Airway epithelial cell (primary cell): Measurements from ENCODE around the gene GYS1. TPM values are rescaled to one million over a fixed set of nuclear protein-coding genes. Genes with fewer than 3 reads are reported as not detected.

Source experiments
- total RNA-seq: library from RNA; depleted of rRNA; stranded (reverse); fragments of >200 nt; gene quantifications from 2 replicates; pipeline ENCODE4 v1.2.3, GENCODE V29; 2015

Gene GYS1
- 63.5 and 69.1 TPM in 2 replicates for total RNA-seq

GRCh38 chr19:48993175-48994034 lies at the start of gene GYS1, which contains the start of gene RUVBL2:
GYS1 (minus strand) TSS chr19:48993309; CDS start chr19:48993112, 197 bp downstream.
RUVBL2 (plus strand) TSS chr19:48993887; CDS start chr19:48993912, 25 bp downstream.

GRCh38 chr19:49036815-49037214 lies 43.7 kb upstream of the GYS1 start, which contains the start of gene CGB1:
CGB1 (minus strand) TSS chr19:49036895; CDS start chr19:49036711, 184 bp downstream.

DNA sequence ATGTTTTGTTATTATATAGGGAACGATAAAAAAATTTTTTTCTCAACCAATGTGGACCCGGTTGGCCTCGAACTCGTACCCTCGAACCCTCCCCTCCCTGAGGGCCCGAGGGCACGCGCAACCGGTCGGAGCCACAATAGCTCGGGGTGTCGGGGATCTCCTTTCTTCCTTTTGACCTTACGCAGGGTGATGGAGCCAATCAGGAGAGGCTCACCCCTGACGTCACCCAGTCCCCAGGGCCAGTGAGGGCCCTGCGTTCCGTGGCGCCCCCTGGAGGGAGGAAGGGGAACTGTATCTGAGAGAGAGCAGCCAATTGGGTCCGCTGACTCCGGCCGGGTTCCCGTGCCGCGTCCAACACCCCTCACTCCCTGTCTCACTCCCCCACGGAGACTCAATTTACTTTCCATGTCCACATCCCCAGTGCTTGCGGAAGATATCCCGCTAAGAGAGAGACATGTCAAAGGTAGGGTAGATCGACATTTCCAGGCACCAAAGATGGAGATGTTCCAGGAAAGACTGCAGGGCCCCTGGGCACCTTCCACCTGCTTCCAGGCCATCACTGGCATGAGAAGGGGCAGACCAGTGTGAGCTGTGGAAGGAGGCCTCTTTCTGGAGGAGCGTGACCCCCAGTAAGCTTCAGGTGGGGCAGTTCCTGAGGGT lies 38.7 kb upstream of the GYS1 start, which contains the start of gene CGB2:
CGB2 (plus strand) TSS at position 249 of the 660 bp plus-strand sequence; CDS start at position 455, 206 bp downstream.

GRCh38 chr19:49024233-49024632 lies 31.1 kb upstream of the GYS1 start, which contains the start of gene CGB3:
CGB3 (minus strand) TSS chr19:49024333; CDS start chr19:49023971, 362 bp downstream.

DNA sequence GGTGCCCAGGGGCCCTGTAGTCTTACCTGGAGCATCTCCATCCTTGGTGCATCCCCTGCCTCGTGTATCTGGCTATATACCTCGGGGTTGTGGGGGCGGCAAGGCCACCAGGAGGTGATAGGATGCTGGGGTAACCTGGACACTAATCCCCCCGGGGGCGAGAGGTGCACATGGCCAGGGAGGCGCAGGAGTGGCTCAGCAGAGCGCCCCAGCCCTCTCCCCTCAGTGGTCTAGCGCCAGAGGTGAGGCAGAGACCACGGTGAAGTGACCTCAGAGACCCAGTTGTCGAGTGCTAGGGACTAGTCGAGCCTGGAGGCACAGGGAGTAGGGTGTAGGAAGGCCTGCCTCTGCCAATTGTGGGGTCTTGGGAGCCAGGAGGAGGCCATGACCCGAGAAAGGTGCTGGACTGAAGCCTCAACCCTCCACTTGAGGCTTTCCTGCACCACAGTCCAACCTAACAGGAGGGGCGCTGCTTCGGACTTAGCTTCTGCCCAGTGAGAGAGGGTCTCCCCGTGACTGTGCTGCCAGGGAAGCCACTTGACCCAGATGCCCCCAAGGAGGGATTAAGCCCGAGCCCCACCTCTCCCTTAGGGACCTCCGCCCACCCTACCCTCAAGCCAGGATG lies 24.0 kb upstream of the GYS1 start, which contains the start of gene LHB:
LHB (minus strand) TSS at position 51 of the 625 bp plus-strand sequence; CDS start at position 41, 10 bp downstream.

DNA sequence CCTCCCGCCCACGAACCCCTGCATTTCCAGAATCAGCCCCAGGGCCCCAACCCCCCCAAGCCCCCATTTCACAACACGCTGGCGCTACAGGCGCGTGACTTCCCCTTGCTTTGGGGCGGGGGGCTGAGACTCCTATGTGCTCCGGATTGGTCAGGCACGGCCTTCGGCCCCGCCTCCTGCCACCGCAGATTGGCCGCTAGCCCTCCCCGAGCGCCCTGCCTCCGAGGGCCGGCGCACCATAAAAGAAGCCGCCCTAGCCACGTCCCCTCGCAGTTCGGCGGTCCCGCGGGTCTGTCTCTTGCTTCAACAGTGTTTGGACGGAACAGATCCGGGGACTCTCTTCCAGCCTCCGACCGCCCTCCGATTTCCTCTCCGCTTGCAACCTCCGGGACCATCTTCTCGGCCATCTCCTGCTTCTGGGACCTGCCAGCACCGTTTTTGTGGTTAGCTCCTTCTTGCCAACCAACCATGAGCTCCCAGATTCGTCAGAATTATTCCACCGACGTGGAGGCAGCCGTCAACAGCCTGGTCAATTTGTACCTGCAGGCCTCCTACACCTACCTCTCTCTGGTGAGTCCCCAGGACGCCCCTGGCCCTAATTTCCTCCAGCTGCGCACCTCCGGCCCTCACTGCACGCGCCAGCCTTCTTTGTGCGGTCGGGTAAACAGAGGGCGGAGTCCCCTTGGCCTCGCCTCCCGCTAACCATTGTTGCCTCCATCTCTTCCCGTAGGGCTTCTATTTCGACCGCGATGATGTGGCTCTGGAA lies 27.9 kb downstream of the GYS1 start, which contains the start of gene FTL:
FTL (plus strand) TSS at position 270 of the 766 bp plus-strand sequence; CDS start at position 469, 199 bp downstream.

GRCh38 chr19:48954595-48955307 lies 38.4 kb downstream of the GYS1 start, which contains the start of gene BAX:
BAX (plus strand) TSS chr19:48954875; CDS start chr19:48954929, 54 bp downstream.

DNA sequence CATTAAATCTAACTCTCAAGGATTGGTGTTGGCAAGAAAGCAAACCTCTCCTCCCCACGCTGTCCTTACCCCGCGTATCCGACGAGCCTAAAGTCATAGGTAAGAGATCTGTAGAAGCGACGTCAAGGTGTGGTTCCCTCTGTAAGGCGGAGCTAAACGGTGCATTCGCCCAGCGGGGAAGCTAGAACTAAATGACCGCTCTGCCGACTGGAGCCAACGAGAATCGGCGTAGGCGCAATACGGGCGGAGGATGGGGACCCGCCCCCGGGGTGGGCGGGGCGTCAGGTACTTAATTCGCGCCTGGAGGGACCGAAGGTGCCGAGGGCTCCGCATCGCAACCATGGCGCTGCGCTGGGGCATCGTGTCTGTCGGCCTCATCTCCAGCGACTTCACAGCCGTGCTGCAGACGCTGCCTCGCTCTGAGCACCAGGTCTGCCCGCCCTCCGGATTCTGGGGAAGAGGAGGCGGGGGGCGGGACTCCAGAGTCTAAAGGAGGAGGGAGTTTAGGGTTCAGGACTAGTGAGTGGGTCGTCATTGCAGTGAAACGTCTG lies 59.7 kb downstream of the GYS1 start, which contains the start of gene DHDH:
DHDH (plus strand) TSS at position 318 of the 551 bp plus-strand sequence; CDS start at position 341, 23 bp downstream.

Other genes with a start within 250 kb of the GYS1 start
- gene IZUMO1, start 246.4 kb downstream of the GYS1 start, total RNA-seq = 0.28 TPM in 1 of 2 replicates, not detected in the other
- gene FUT1, start 240.7 kb downstream of the GYS1 start, total RNA-seq = 8.0 and 8.2 TPM in 2 replicates
- not detected in 2 replicates for gene FGF21, start 237.8 kb downstream of the GYS1 start, total RNA-seq
- gene BCAT2, start 182.3 kb downstream of the GYS1 start, total RNA-seq = 43.5 and 69.6 TPM in 2 replicates
- gene HSD17B14, start 156.8 kb downstream of the GYS1 start, total RNA-seq = 1.1 and 2.4 TPM in 2 replicates
- 1.7 and 5.3 TPM in 2 replicates for gene PLEKHA4, start 124.7 kb downstream of the GYS1 start, total RNA-seq
- 25.3 and 25.5 TPM in 2 replicates for gene PPP1R15A, start 120.9 kb downstream of the GYS1 start, total RNA-seq
- gene TULP2, start 94.6 kb downstream of the GYS1 start, total RNA-seq = not detected in 2 replicates
- gene NUCB1, start 93.0 kb downstream of the GYS1 start, total RNA-seq = 186 and 191 TPM in 2 replicates
- gene DHDH, start 59.6 kb downstream of the GYS1 start, total RNA-seq = 0.33 and 1.1 TPM in 2 replicates
- gene BAX, start 38.4 kb downstream of the GYS1 start, total RNA-seq = 74.6 and 94.5 TPM in 2 replicates
- gene FTL, start 28.0 kb downstream of the GYS1 start, total RNA-seq = 788 and 1,050 TPM in 2 replicates
- gene RUVBL2, start 578 bp upstream of the GYS1 start, total RNA-seq = 300 and 321 TPM in 2 replicates
- not detected in 2 replicates for gene LHB, start 23.8 kb upstream of the GYS1 start, total RNA-seq
- gene CGB3, start 31.0 kb upstream of the GYS1 start, total RNA-seq = not detected in 2 replicates
- gene CGB2, start 38.6 kb upstream of the GYS1 start, total RNA-seq = 0.49 and 1.3 TPM in 2 replicates
- gene CGB1, start 43.6 kb upstream of the GYS1 start, total RNA-seq = 2.4 TPM in 1 of 2 replicates, not detected in the other
- gene CGB5, start 50.5 kb upstream of the GYS1 start, total RNA-seq = not detected in 2 replicates
- 0.37 TPM in 1 of 2 replicates, not detected in the other for gene CGB8, start 55.8 kb upstream of the GYS1 start, total RNA-seq
- gene CGB7, start 64.4 kb upstream of the GYS1 start, total RNA-seq = 0.23 and 2.3 TPM in 2 replicates
- gene NTF4, start 71.5 kb upstream of the GYS1 start, total RNA-seq = 5.6 and 6.5 TPM in 2 replicates
- gene KCNA7, start 79.4 kb upstream of the GYS1 start, total RNA-seq = not detected in 2 replicates
- 208 and 217 TPM in 2 replicates for gene SNRNP70, start 92.1 kb upstream of the GYS1 start, total RNA-seq
- 10.3 and 10.5 TPM in 2 replicates for gene LIN7B, start 121.1 kb upstream of the GYS1 start, total RNA-seq
- 4.0 and 11.2 TPM in 2 replicates for gene C19orf73, start 125.8 kb upstream of the GYS1 start, total RNA-seq
- 9.9 and 12.8 TPM in 2 replicates for gene PPFIA3, start 126.2 kb upstream of the GYS1 start, total RNA-seq
- gene HRC, start 162.1 kb upstream of the GYS1 start, total RNA-seq = not detected in 2 replicates
- gene TRPM4, start 164.5 kb upstream of the GYS1 start, total RNA-seq = 19.6 and 20.2 TPM in 2 replicates